Colon (tissue), 2 donors: ENCODE data around the gene COX10.
"Not testable (repeated sequence)": the region's sequence is repeated elsewhere in the genome, so short reads cannot be mapped to it uniquely, and the experiment has no call there.

Source experiments
- FAIRE-seq: peaks from 2 replicates; lab custom pipeline; 2012; peaks lifted over from hg19 to GRCh38; lab: Jason Lieb, UNC
- donor health status: control.
- donor health status: control.

Gene COX10

GRCh38 chr17:14205380-14205779, 136.1 kb downstream of the COX10 start:
- no peak for FAIRE-seq

- no peak for FAIRE-seq
Observed at GRCh38 chr17:14205992-14206461, 136.7 kb downstream of the COX10 start.

DNA sequence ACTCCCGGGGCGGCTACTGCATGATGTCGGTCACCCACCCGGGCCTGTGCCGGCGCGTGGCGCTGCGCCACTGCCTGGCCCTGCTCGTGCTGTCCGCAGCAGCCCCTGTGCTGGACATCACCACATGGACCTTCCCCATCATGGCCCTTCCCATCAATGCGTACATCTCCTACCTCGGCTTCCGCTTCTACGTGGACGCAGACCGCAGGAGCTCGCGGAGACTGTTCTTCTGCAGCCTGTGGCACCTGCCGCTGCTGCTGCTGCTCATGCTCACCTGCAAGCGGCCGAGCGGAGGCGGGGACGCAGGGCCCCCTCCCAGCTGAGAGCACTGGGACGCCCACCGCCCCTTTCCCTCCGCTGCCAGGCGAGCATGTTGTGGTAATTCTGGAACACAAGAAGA, 137.6 kb downstream of the COX10 start:
- FAIRE-seq, result no peak

- no peak for FAIRE-seq
Observed at GRCh38 chr17:14207791-14208190, 138.5 kb downstream of the COX10 start.

DNA sequence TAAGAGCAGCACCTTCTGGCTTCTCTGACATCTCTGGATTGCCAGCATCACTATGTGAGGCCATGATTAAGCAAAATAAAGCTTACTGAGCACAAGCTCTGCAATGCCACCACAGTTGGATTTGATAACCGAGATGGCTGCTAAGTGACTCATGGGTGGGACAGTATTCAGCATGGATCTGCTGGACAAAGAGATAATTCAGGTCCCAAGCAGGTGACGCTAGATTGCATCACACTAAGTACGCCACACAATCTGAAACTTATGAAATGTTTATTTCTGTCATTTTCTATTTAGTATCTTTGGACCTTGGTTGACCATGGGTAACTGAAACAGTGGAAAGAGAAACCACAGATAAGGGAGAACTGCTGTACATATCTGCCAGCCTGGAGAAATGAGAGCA, 139.9 kb downstream of the COX10 start:
- no peak for FAIRE-seq

DNA sequence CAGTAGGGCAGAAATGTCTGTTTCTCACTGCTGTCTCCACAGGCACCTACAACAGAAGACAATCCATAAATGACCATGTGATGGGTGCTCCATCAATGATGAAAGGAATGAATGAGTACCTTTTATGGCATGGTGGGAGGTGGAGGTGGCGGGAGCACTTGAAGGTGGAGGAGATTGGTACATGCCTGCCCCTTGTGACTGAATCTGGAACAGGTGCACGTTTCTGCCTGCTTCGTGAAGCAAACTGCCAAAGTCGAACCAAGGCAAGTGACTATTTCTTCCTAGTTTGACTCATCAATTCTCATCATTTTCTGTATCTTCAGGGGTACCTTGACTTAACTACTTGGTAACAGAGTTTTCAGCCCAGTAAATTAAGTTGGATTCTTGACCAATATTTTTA, 141.9 kb downstream of the COX10 start:
- no peak for FAIRE-seq

GRCh38 chr17:14211801-14212200, 142.5 kb downstream of the COX10 start:
- FAIRE-seq, result no peak

- FAIRE-seq, result no peak
Observed at GRCh38 chr17:14212401-14212800, 143.1 kb downstream of the COX10 start.

- no peak for FAIRE-seq
Observed at GRCh38 chr17:14214271-14214670, 145.0 kb downstream of the COX10 start.

- no peak for FAIRE-seq
Observed at GRCh38 chr17:14222611-14223010, 153.3 kb downstream of the COX10 start.

- FAIRE-seq, result no peak
Observed at GRCh38 chr17:14225254-14225980, 156.1 kb downstream of the COX10 start.

DNA sequence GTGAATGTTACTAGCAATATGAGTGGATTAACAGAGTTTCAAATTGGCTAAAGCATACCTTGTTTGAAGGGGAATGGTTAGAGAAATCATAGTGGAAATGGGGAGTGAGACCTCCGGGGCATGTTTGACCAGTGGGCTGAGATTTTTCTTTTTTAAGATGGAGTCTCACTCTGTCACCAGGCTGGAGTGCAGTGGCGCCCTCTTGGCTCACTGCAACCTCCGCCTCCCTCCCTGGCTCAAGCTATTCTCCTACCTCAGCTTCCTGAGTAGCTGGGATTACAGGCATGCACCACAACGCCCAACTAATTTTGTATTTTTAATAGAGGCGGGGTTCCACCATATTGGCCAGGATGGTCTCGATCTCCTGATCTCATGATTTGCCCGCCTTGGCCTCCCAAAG, 157.7 kb downstream of the COX10 start:
- no peak for FAIRE-seq

DNA sequence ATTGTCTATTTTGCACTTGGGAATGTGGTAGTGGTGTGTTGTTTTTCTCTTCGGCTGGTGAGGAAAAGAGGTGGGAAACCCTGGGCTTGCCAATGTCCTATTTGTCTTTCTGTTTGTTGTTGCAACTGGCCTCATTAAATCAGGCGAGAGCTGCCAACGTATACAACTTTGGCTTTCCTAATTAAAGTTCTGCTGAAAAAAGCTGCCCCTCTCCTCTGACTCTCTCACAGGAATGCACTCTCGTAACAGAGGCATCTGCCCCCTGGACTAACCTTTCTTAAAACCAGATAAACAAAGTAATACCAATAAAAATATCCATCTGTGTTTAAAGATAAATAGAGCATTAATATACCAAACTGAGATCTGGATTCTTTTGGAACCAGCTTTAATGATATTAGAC, 159.6 kb downstream of the COX10 start:
- FAIRE-seq, result no peak

GRCh38 chr17:14231187-14231586, 161.9 kb downstream of the COX10 start:
- not testable (repeated sequence) for FAIRE-seq

GRCh38 chr17:14235047-14235446, 165.7 kb downstream of the COX10 start:
- not testable (repeated sequence) for FAIRE-seq

- not testable (repeated sequence) for FAIRE-seq
Observed at GRCh38 chr17:14236032-14236431, 166.7 kb downstream of the COX10 start.

DNA sequence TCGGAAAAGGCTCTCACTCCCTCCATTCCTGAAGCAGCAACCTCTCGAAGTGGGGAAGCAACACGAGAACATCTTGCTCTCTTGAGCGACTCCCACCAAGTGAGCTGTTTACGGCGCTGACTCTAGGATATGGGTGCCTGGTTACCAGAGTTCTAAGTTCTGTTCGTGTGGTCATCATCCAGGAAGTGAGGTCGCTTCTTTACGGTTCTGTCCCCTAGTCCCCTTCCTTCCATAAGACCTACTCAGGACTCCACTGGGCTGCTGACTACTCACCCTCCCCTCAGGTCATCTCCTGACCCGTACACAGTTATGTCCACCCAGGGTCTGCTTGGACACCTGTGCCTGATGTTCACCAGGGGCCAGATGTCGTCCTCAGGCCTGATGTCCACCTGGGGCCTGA, 167.5 kb downstream of the COX10 start, which contains the start of gene CDRT15:
TSS of gene CDRT15 (minus strand) at position 101 of the 400 bp plus-strand sequence. CDS start at position 72, 29 bp downstream.
- not testable (repeated sequence) for FAIRE-seq

DNA sequence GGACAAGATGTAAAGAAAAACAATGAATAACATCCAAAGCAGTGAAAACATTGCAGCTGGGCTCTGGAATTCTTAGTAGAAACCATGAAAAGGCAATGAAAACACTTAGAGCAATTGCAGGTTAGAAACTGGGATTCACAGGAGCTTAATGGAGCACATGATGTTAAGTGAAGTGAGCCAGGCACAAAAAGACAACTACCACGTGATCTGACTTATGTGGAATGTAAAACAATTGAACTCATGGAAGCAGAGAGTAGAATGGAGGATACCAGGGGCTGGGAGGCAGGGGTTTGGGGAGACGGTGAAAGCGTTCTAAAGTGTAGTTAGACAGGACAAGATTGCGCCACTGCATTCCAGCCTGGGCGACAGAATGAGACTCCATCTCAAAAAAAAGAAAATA, 170.0 kb downstream of the COX10 start:
- FAIRE-seq, result not testable (repeated sequence)

DNA sequence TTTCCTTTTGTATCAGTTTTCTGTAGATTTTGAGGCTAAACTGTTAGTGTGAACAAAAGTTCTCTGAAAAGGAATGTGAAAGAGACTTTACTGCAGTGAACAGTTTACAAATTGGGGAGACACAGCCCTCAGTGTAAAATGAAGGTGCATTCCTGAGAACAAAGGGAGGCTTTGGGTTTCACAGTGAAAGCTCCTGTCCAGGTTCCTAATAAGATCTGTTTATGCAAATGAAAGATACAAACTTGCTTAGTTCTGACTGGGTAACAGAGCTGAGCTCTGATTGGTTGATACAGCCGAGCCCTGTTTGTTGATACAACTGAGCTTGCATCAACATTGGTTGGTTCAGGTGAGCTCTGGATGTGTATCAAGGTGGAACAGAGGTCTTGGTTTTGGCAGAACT, 175.7 kb downstream of the COX10 start:
- no peak for FAIRE-seq

GRCh38 chr17:14245629-14246028, 176.3 kb downstream of the COX10 start:
- FAIRE-seq, result no peak
